ENCODE measurements around the gene CAPN15. TPM values are rescaled to one million over a fixed set of nuclear protein-coding genes. Genes with fewer than 3 reads are reported as not detected.

Gene CAPN15
- polyA plus RNA-seq, 1 experiment: 7.5 TPM

DNA sequence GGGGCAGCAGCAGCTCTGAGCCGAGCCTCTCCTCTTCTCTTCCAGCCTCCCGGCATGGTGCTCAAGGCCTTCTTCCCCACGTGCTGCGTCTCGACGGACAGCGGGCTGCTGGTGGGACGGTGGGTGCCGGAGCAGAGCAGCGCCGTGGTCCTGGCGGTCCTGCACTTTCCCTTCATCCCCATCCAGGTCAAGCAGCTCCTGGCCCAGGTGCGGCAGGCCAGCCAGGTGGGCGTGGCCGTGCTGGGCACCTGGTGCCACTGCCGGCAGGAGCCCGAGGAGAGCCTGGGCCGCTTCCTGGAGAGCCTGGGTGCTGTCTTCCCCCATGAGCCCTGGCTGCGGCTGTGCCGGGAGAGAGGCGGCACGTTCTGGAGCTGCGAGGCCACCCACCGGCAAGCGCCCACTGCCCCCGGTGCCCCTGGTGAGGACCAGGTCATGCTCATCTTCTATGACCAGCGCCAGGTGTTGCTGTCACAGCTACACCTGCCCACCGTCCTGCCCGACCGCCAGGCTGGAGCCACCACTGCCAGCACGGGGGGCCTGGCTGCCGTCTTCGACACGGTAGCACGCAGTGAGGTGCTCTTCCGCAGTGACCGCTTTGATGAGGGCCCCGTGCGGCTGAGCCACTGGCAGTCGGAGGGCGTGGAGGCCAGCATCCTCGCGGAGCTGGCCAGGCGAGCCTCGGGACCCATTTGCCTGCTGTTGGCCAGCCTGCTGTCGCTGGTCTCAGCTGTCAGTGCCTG is 46.7 kb downstream of the CAPN15 start:
- TF ChIP-seq, protein P1, sequence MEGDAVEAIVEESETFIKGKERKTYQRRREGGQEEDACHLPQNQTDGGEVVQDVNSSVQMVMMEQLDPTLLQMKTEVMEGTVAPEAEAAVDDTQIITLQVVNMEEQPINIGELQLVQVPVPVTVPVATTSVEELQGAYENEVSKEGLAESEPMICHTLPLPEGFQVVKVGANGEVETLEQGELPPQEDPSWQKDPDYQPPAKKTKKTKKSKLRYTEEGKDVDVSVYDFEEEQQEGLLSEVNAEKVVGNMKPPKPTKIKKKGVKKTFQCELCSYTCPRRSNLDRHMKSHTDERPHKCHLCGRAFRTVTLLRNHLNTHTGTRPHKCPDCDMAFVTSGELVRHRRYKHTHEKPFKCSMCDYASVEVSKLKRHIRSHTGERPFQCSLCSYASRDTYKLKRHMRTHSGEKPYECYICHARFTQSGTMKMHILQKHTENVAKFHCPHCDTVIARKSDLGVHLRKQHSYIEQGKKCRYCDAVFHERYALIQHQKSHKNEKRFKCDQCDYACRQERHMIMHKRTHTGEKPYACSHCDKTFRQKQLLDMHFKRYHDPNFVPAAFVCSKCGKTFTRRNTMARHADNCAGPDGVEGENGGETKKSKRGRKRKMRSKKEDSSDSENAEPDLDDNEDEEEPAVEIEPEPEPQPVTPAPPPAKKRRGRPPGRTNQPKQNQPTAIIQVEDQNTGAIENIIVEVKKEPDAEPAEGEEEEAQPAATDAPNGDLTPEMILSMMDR (IDR thresholded peaks at IDR 0.05; ENCODE audit: low read depth, low read length): no peak
- ChIA-PET CTCF (no interaction called here), POLR2A (no interaction called here)
- Histone ChIP-seq H3K9me3 (ENCODE audit: control insufficient read depth, insufficient read depth, low read length) (no peaks in the 10 kb centered on the region; the same call in 1 of the 2 replicates), H3K4me3 (ENCODE audit: low read depth, low read length) (no peak overlapping the region), H3K27ac (ENCODE audit: low read depth, low read length) (no peak overlapping the region), H3K27me3 (ENCODE audit: control insufficient read depth, insufficient read depth, low read length) (no peaks in the 10 kb centered on the region)
- DNase-seq (ENCODE audit: low read depth, low spot score): no peak

DNA sequence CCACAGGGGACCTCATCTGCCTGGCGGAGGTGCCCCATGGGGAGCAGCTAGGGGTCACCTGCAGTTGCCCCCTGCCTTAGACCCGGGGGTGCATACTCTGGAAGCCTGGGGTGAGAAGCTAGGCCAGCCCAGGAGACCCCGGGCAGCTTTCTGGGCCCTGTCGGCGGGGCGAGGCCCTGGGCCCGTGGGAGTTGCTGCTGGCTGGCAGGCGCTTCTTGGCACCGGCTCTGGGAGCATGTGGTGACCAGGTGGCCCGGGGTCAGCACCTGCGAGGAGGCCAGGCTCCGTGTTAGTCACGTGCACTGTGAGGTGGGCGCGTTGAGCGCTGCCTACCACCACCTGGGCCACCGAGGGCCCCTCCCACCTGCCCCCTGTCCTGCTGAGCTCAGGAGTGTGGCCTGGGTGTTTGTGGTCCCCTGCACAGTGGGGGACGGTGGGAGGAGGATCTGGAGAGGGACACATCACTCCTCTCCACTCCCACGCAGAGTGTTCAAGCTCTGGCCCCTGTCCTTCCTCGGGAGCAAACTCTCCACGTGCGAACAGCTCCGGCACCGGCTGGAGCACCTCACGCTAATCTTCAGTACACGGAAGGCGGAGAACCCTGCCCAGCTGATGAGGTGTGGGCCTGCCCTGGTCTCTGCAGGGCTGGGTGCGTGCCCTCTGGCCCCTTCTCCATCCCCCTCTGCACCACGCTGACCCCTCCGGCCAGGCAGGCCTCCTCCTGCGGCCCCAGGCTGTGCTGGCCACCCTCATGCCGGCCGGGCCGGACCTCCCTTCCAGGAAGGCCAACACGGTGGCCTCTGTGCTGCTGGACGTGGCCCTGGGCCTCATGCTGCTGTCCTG is 48.1 kb downstream of the CAPN15 start:
- H3K27ac ChIP-seq (ENCODE audit: low read depth, low read length): no peak overlapping the region
- no peaks in the 10 kb centered on the region for H3K27me3 ChIP-seq (ENCODE audit: control insufficient read depth, insufficient read depth, low read length)
- DNase-seq (ENCODE audit: low read depth, low spot score): no peak
- ChIA-PET CTCF (no interaction called here), POLR2A (no interaction called here)
- no peak overlapping the region for H3K4me3 ChIP-seq (ENCODE audit: low read depth, low read length)
- no peaks in the 10 kb centered on the region; the same call in 1 of the 2 replicates for H3K9me3 ChIP-seq (ENCODE audit: control insufficient read depth, insufficient read depth, low read length)
- TF ChIP-seq, protein P1 (IDR thresholded peaks at IDR 0.05; ENCODE audit: low read depth, low read length): no peak

DNA sequence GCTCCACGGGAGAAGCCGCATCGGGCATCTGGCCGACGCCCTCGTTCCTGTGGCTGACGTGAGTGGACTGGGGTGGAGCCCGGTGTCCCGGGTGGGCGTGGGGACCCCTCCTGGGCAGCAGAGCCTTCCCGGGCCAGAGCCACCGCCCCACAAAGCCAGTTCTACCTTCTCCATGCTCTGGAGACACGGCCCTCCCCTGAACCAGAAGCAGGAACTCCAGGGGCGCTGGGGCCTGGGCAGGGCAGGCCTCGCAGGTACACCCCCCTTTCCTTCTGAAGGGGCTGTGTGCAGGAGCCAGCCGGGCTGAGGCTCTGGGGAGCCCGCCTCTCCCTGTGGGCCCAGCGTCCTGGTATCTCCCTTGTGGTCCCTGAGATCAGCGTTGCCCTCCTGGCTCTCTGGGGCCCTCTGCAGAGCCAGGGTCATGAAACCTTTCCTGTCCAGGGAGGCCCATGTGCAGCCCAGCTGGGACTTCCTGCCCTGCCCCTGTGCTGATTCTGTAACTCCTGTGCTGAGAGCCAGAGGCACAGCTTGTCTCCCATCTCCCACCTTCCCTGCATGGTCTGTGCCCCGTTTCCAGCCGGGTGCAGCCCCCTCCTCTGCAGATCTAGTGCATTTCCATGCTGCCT is 48.8 kb downstream of the CAPN15 start:
- TF ChIP-seq, protein P1 (IDR thresholded peaks at IDR 0.05; ENCODE audit: low read depth, low read length): no peak
- ChIA-PET POLR2A (no interaction called here), CTCF (no interaction called here)
- Histone ChIP-seq H3K9me3 (ENCODE audit: control insufficient read depth, insufficient read depth, low read length) (no peaks in the 10 kb centered on the region; the same call in 1 of the 2 replicates), H3K27me3 (ENCODE audit: control insufficient read depth, insufficient read depth, low read length) (no peaks in the 10 kb centered on the region), H3K27ac (ENCODE audit: low read depth, low read length) (no peak overlapping the region), H3K4me3 (ENCODE audit: low read depth, low read length) (no peak overlapping the region)
- no peak for DNase-seq (ENCODE audit: low read depth, low spot score)

DNA sequence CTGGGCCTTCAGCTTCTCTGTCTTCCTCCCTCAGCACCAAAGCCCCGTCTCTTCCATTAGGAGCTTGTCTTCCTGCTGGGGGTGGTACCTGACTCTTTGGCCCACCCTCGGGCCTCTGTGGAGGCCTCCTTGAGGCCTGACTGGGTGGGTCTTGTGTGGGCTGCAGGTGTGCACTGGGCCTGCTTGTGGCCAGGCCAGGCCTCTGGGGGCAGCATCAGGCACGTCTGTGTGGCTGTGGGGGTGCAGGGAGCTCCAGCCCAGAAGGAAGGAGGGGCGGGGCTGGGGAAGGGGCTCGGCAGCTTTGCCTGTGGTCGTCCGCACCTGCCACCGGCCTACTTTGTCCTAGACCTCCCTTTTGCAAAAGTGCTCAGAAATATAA is 49.3 kb downstream of the CAPN15 start:
- no peak for DNase-seq (ENCODE audit: low read depth, low spot score)
- Histone ChIP-seq H3K4me3 (ENCODE audit: low read depth, low read length) (no peak overlapping the region), H3K27ac (ENCODE audit: low read depth, low read length) (no peak overlapping the region), H3K27me3 (ENCODE audit: control insufficient read depth, insufficient read depth, low read length) (no peaks in the 10 kb centered on the region), H3K9me3 (ENCODE audit: control insufficient read depth, insufficient read depth, low read length) (no peaks in the 10 kb centered on the region; the same call in 1 of the 2 replicates)
- CTCF ChIA-PET: no interaction called here
- TF ChIP-seq, protein P1 (IDR thresholded peaks at IDR 0.05; ENCODE audit: low read depth, low read length): peak; percentile 23; the same call in 1 of the 2 replicates
- POLR2A ChIA-PET: no interaction called here
